SK-N-SH (cell line): ENCODE measurements around the gene SERPINA1. TPM values are rescaled to one million over a fixed set of nuclear protein-coding genes. Genes with fewer than 3 reads are reported as not detected.

ENCODE experiments used
- CTCF ChIA-PET: fragments of 300-600, 350-600 bp; formaldehyde crosslinking; extraction: SDS; loops from one replicate; lab custom pipeline; 2021; lab: Yijun Ruan, JAX
- POLR2A ChIA-PET: fragments of 350-600 bp; sonication (Branson Sonifier 250); formaldehyde crosslinking; extraction: SDS; loops from one replicate; lab custom pipeline; 2020; ENCODE audit warnings: antibody characterized with exemption, inconsistent platforms; lab: Yijun Ruan, JAX
- DNase-seq: peaks from one replicate; pipeline ENCODE4 v3.0.0; 2012
- H2AFZ ChIP-seq: fragments of 200-600 bp; sonication (generic); 2 replicates; pipeline ENCODE4 v1.8.1; 2016; ENCODE audit warnings: antibody characterized with exemption, mild to moderate bottlenecking, low read depth
- H3F3A ChIP-seq: fragments of 200-600 bp; sonication (generic); replicated peaks from 2 replicates; pipeline ENCODE3; 2016; ENCODE audit warnings: antibody characterized with exemption, mild to moderate bottlenecking; ENCODE audit not compliant: insufficient read depth
- H3K27ac ChIP-seq, 2 experiments: fragments of 200-500 bp in 1 of 2; fragments of 200-600 bp in 1 of 2; sonication (Bioruptor generic) in 1 of 2; sonication (generic), shearing (Covaris generic) in 1 of 2; 2 replicates each; pipeline versions ENCODE4 v1.5.1 to v1.6.1; 2014 to 2016; ENCODE audit warnings: low read depth in 2 of 2, inconsistent platforms in 1 of 2, low read length in 1 of 2, mild to moderate bottlenecking in 1 of 2, mixed read lengths in 1 of 2
- H3K27me3 ChIP-seq: fragments of 200-600 bp; sonication (generic), shearing (Covaris generic); 2 replicates; pipeline ENCODE4 v1.6.1; 2016; ENCODE audit warnings: mixed run types; ENCODE audit not compliant: insufficient read depth
- H3K36me3 ChIP-seq, 2 experiments: fragments of 200-500 bp in 1 of 2; fragments of 200-600 bp in 1 of 2; sonication (Bioruptor generic) in 1 of 2; sonication (generic) in 1 of 2; replicated peaks in 1 of 2; 2 replicates each; pipeline versions ENCODE3 to v1.5.1; 2014 to 2016; ENCODE audit warnings: low read length in 1 of 2, mild to moderate bottlenecking in 1 of 2; ENCODE audit not compliant: insufficient read depth in 2 of 2, control insufficient read depth in 1 of 2
- H3K4me1 ChIP-seq, 2 experiments: fragments of 200-500 bp in 1 of 2; fragments of 200-600 bp in 1 of 2; sonication (Bioruptor generic) in 1 of 2; sonication (generic), shearing (Covaris generic) in 1 of 2; 2 replicates each; pipeline versions ENCODE4 v1.5.1 to v1.6.1; 2014 to 2016; ENCODE audit warnings: low read depth in 1 of 2, low read length in 1 of 2, mixed run types in 1 of 2; ENCODE audit not compliant: insufficient read depth in 2 of 2, control insufficient read depth in 1 of 2
- H3K4me2 ChIP-seq: fragments of 200-600 bp; sonication (generic), shearing (Covaris generic); 2 replicates; pipeline ENCODE4 v1.6.1; 2017; ENCODE audit warnings: mixed run types
- H3K4me3 ChIP-seq, 2 experiments: fragments of 200-500 bp in 1 of 2; fragments of 200-600 bp in 1 of 2; sonication (Bioruptor generic) in 1 of 2; sonication (generic), shearing (Covaris generic) in 1 of 2; 2 replicates each; pipeline versions ENCODE4 v1.5.1 to v1.8.1; 2014 to 2016; ENCODE audit warnings: low read depth in 2 of 2, inconsistent platforms in 1 of 2, low read length in 1 of 2, mild to moderate bottlenecking in 1 of 2, mixed read lengths in 1 of 2, moderate library complexity in 1 of 2
- H3K79me2 ChIP-seq: fragments of 200-600 bp; sonication (generic); 2 replicates; pipeline ENCODE4 v1.8.1; 2017; ENCODE audit warnings: mild to moderate bottlenecking; ENCODE audit not compliant: insufficient read depth
- H3K9ac ChIP-seq: fragments of 200-600 bp; sonication (generic); 2 replicates; pipeline ENCODE4 v1.6.1; 2017; ENCODE audit warnings: mixed run types
- H3K9me2 ChIP-seq: fragments of 200-600 bp; sonication (generic); 2 replicates; pipeline ENCODE4 v1.6.1; 2017; ENCODE audit warnings: mixed run types
- H3K9me3 ChIP-seq: fragments of 200-600 bp; sonication (generic); 2 replicates; pipeline ENCODE4 v1.6.1; 2017; ENCODE audit warnings: mixed run types, mild to moderate bottlenecking, moderate library complexity
- H4K20me1 ChIP-seq: fragments of 200-600 bp; sonication (generic); 2 replicates; pipeline ENCODE4 v1.6.1; 2017; ENCODE audit warnings: mild to moderate bottlenecking, mixed run types; ENCODE audit not compliant: insufficient read depth
- EP300 ChIP-seq, 2 experiments: IDR thresholded peaks; 2 replicates each; pipeline versions ENCODE4 v1.4.0 to v1.6.1; 2012; ENCODE audit warnings: borderline replicate concordance in 1 of 2, low read depth in 1 of 2, low read length in 1 of 2
- FOSL2 ChIP-seq: IDR thresholded peaks from 2 replicates; pipeline ENCODE4 v1.4.0; 2012; ENCODE audit warnings: low read depth, mild to moderate bottlenecking, moderate library complexity, borderline replicate concordance
- FOXM1 ChIP-seq: IDR thresholded peaks from 2 replicates; pipeline ENCODE4 v1.4.0; 2012; ENCODE audit warnings: low read depth, mild to moderate bottlenecking
- GABPA ChIP-seq: IDR thresholded peaks from 2 replicates; pipeline ENCODE4 v1.4.0; 2012; ENCODE audit warnings: low read depth, mild to moderate bottlenecking
- GATA2 ChIP-seq: sonication (generic); formaldehyde crosslinking; IDR thresholded peaks from 2 replicates; pipeline ENCODE4 v1.5.0; 2020; ENCODE audit warnings: mild to moderate bottlenecking, missing genetic modification reagents
- JUND ChIP-seq: IDR thresholded peaks from 2 replicates; pipeline ENCODE4 v1.4.0; 2012
- RAD21 ChIP-seq: IDR thresholded peaks from 2 replicates; pipeline ENCODE4 v1.6.1; 2012; ENCODE audit warnings: mild to moderate bottlenecking, low read length
- SMC3 ChIP-seq: IDR thresholded peaks from 2 replicates; pipeline ENCODE4 v1.6.1; 2012; ENCODE audit warnings: low read depth, low read length, improper control_type of control experiment
- TCF12 ChIP-seq: IDR thresholded peaks from 2 replicates; pipeline ENCODE4 v1.4.0; 2012
- USF2 ChIP-seq: fragments of 150-350 bp; IDR thresholded peaks from 2 replicates; pipeline ENCODE4 v1.6.1; 2017; ENCODE audit warnings: antibody characterized with exemption, low read length, low read depth, borderline replicate concordance
- YY1 ChIP-seq: IDR thresholded peaks from 2 replicates; pipeline ENCODE4 v1.4.0; 2012; ENCODE audit warnings: low read depth, mild to moderate bottlenecking
- WGBS: methylation state at CpG from one replicate; pipeline ENCODE4 v1.1.6; 2017; ENCODE audit warnings: low lambda C conversion rate; 5-methylcytosine and 5-hydroxymethylcytosine counted together
- polyA plus RNA-seq, 3 experiments: library from polyadenylated mRNA; depleted of rRNA; stranded (reverse); fragments of >200 nt; gene quantifications; 2 replicates each; pipeline ENCODE4 v1.2.3, GENCODE V29; 2012

Gene SERPINA1
- polyA plus RNA-seq, 1 of the 3 experiments (the other 2 are of a cell fraction): 11.3 TPM

GRCh38 chr14:94392510-94392935 lies 4.1 kb upstream of the SERPINA1 start:
- ChIA-PET CTCF (no interaction called here), POLR2A (no interaction called here)
- Histone ChIP-seq H3K27ac (no peak overlapping the region), H4K20me1 (no peaks in the 10 kb centered on the region), H3K9ac (no peak overlapping the region), H3K36me3 (no peaks in the 10 kb centered on the region), H3K4me1 (peaks cover 0 to 12% of the 10 kb centered on the region in 2 experiments; a peak in 1 of 4 replicates), H3K79me2 (no peaks in the 10 kb centered on the region), H3K4me2 (no peak overlapping the region), H3K9me2 (no peaks in the 10 kb centered on the region), H3F3A (peaks cover 5% of the 10 kb centered on the region), H3K4me3 (no peak overlapping the region), H3K27me3 (no peaks in the 10 kb centered on the region), H2AFZ (no peak overlapping the region), H3K9me3 (no peaks in the 10 kb centered on the region)
- DNase-seq: no peak
- no peak for TF ChIP-seq YY1
- TF ChIP-seq RAD21: no peak
- TF ChIP-seq SMC3: no peak
- TF ChIP-seq FOXM1: no peak
- TF ChIP-seq TCF12: no peak
- no peak for TF ChIP-seq USF2
- no peak for TF ChIP-seq JUND
- TF ChIP-seq EP300 (IDR thresholded peaks at IDR 0.05; ENCODE audit: borderline replicate concordance in 1 of 2, low read depth in 1 of 2, low read length in 1 of 2): no peak
- TF ChIP-seq FOSL2: no peak
- no peak for TF ChIP-seq GABPA
- 81% methylated on average over 5 of the region's 5 CpGs for WGBS

- H3K79me2 ChIP-seq: no peaks in the 10 kb centered on the region
- WGBS: 74% methylated on average over 8 of the region's 10 CpGs
These were observed 3.0 kb upstream of the SERPINA1 start for GRCh38 chr14:94391281-94391975.

More at GRCh38 chr14:94391281-94391975, 3.0 kb upstream of the SERPINA1 start:
- no peaks in the 10 kb centered on the region for H3K9me3 ChIP-seq
- H4K20me1 ChIP-seq: no peaks in the 10 kb centered on the region
- no peak overlapping the region for H3K4me2 ChIP-seq
- no peak for DNase-seq
- no peak overlapping the region; the same call in 1 of the 2 replicates for H2AFZ ChIP-seq
- H3K9me2 ChIP-seq: no peaks in the 10 kb centered on the region
- H3K27ac ChIP-seq: no peak overlapping the region
- peaks cover 5% of the 10 kb centered on the region for H3F3A ChIP-seq
- CTCF ChIA-PET: interaction anchor here (0.7 to 0.9 kb wide), 2 partner anchors 12 to 95 kb away, joined by 3 read pairs; no protein-coding TSS in a partner anchor
- no peaks in the 10 kb centered on the region for H3K36me3 ChIP-seq
- peaks cover 0 to 12% of the 10 kb centered on the region in 2 experiments; a peak in 1 of 4 replicates for H3K4me1 ChIP-seq
- TF ChIP-seq GATA2 (CRISPR knock-in tag): no peak
- TF ChIP-seq, all 33 proteins: peak for 0
- Histone ChIP-seq H3K4me3 (no peak overlapping the region), H3K9ac (no peak overlapping the region), H3K27me3 (no peaks in the 10 kb centered on the region)
- POLR2A ChIA-PET: no interaction called here
